ENCODE data around the gene TMEM86A.

TMEM86A gene

GRCh38 chr11:18697576-18697975, 1.0 kb upstream of the TMEM86A start:
- TF ChIP-seq CTCF (IDR thresholded peaks at IDR 0.05): no peak

- TF ChIP-seq CTCF (IDR thresholded peaks at IDR 0.05): no peak
Measured at GRCh38 chr11:18699269-18699596, 654 bp downstream of the TMEM86A start.

GRCh38 chr11:18699848-18700261, 1.3 kb downstream of the TMEM86A start:
- no peak for TF ChIP-seq CTCF (IDR thresholded peaks at IDR 0.05)

GRCh38 chr11:18700375-18700774, 1.8 kb downstream of the TMEM86A start:
- TF ChIP-seq CTCF (IDR thresholded peaks at IDR 0.05): no peak

GRCh38 chr11:18700872-18701271, 2.3 kb downstream of the TMEM86A start:
- TF ChIP-seq CTCF (IDR thresholded peaks at IDR 0.05): no peak

GRCh38 chr11:18701614-18702216, 3.1 kb downstream of the TMEM86A start:
- no peak for TF ChIP-seq CTCF (IDR thresholded peaks at IDR 0.05)

GRCh38 chr11:18703001-18703763, 4.6 kb downstream of the TMEM86A start:
- TF ChIP-seq CTCF (IDR thresholded peaks at IDR 0.05): no peak

Measured in LNCAP (cell line).